ENCODE results near the gene NBAS.

Gene NBAS

DNA sequence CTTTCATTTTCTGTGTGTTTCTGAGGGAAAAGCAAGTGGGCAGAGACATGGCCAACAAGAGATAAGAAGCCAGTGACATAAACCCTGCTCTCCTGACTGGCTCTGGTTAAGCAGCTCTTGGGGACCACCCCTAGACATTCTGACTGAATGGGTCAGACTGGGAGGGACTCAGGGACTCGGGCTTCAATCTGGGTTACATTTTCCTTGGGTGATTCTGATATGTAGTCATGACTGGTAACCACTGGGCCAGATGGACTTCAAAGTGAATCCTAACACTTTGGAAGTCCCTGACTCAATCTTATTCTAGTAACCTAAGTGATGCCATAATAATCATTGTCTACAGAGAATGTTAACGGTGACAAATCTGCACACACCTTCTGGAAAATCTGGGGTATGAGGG lies 397.8 kb downstream of the NBAS start:
- no peak for DNase-seq (ENCODE audit: low read depth)

DNA sequence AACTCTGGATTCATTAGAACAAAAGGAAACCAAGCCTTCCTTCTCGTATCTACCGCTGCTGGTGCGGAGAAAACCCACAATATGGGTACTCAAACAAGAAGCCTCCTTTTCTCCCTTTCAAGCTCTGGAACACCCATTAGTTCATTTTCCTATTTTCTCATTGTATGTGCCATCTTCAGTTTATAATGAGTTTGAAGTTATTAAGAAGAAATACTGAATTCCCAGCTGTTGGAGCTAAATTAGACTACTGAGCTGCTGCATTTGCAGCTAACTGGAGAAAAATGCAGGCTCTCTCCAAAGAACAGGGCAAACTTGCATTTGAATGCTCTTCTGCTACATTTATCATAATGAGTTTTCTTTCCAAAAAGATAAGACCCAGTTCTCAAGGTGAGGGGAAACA lies 398.5 kb downstream of the NBAS start:
- DNase-seq (ENCODE audit: low read depth) = no peak

DNA sequence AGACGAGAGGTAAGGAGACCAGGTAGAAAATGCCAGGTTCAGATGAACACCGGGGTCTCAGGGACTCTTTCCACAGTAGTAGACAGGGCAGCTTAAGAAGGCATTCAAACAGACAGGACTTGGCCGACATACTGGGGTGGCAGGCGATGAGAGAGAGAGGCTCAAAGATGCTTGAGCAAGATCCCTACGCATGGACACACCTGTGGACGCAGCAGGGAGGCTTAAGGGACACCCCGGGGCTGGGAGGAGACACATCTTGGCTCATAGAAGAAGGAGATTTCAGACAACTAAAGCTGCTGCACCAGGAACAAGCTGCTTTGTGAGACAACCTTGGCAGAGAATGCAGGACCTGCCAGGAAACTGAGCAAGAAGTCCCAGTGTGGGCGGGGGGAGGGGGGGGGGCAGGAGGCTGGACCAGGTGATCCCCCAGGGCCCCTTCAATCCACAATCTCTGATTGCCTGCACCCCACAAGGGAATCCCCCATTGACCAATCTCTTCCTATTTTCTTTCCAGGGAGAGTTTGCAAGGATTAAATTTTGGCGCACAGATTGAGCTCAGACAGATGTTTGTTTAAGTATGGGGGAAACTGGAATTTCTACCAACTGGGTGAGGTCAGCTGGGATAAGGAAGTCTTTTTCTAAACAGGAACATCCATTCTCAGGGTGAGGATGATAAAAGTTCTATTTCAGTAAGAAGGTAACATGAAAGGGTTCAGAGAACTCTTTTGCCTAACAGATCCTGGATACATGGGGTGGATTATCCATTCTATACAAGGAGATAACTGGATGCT lies 400.7 kb downstream of the NBAS start:
- no peak for DNase-seq (ENCODE audit: low read depth)

DNA sequence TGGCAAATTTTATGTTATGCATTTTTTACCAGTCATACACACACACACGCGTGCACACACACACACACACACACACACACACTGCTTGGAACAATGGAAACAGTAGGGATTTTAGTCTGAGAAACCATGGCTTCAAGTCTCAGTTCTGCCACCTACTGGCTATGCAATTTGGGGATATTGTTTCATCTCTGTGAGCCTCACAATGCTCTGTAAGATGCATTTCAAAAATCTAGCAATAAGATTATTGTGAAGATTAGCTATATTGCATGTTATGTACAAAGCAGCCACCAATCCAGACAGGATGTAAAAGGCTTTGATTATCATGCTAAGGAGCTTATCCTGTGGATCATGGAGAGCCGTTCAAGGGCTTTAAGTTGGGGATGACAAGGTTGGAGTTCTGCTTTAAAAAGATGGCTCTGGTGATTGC lies 401.4 kb downstream of the NBAS start:
- no peak for DNase-seq (ENCODE audit: low read depth)

DNA sequence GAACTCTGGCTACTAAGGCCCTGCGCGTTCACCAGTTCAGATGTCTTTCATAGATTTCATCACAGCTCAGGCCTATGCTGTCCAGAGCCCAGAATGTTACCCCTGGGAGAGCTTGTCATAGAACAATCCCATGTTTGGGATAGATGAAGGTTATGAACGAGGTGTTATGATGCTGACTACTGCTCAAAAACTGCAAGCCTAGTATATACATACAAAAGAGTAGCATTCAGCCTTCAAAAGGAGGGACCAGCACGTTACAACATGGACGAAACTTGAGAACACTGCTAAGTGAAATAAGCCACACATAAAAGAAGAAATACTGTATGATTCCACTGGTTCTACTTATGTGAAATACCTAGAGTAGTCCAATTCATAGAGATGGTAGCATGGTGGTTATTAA lies 401.9 kb downstream of the NBAS start:
- DNase-seq (ENCODE audit: low read depth) = no peak

DNA sequence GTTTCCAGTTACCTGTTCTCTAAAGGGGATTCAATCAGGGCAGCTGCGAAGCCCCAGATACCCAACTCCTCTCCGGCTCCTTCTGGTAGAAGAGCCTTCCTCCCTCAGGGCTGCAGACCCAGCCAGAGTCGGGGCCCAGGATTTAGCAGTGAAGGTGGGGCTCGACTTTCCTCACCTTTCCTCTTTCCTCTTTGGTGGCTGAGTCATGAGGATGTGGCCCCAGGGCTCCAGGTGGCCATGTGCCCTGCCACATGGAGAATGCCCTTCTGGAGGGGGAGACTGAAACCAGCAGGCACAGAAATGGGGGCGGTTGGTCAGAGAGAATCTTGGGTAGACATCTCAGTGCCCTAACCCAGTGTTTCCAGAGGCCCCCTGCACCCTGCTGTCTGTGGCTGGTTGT lies 402.6 kb downstream of the NBAS start:
- DNase-seq (ENCODE audit: low read depth) = no peak

DNA sequence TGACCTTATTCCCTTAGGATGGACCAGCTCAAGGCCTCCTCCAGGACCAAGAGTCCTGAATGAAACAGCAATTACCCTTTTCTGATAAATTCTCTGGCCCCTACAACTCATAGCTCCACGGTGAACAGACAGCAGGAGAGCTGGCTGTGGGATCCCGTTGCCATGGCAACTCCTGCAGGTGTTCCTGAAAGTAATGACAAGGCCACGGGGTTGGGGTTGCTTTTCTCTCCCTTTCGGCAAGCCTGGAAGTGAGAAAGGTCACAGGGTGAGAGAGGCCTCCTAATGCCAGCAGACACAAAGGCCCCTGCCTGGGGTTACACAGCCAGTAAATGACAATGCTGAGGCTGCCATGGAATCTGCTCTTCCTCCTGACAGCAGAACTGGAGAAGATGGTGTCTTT lies 403.0 kb downstream of the NBAS start:
- no peak for DNase-seq (ENCODE audit: low read depth)

DNA sequence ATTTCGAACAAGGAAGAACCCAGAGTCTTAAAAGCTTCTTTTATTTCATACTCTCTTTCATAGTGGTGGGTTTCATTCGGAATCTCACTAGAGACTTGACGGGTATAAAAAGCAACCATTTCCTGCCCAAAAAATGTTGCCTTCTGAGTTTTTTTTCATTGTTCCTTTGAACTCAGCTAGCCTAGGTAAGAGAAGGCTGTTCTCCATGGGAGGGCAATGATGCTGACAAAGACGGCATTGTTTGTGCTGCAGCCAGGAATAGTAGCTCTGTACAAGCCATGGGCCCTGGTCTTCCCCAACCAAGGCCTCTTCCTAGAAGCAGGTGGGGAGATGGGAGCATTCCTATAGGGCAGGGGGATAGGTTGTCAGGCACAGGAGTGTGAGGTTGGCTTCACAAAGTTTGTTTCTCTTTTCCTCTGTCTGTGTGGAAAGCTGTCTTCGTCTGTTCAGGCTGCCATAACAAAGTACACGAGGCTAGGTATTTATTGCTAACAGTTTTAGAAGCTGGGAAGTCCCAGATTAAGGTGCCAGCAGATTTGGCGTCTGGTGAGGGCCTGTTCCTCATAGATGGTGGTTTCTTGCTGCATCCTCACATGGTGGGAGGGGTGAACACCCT lies 405.1 kb downstream of the NBAS start:
- no peak for DNase-seq (ENCODE audit: low read depth)

DNA sequence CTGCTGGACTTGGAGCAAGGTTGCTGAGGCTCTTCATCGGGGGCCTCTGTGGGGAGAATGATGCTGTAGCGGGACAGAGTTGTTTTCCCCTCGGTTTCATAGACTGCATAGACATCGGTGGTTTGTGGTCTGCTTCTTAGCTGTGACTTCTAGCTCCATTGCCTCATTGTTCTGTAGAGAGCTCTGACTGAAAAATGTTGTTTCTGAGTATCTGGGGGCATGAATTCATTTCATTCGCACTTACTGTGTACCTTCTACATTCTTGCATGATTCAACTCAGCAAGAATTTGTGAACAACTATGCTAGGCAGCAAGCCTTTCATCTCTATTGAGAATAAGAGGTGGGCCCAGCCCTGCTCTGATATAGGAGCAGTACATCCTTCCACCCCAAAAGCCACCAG lies 406.8 kb downstream of the NBAS start:
- no peak for DNase-seq (ENCODE audit: low read depth)

DNA sequence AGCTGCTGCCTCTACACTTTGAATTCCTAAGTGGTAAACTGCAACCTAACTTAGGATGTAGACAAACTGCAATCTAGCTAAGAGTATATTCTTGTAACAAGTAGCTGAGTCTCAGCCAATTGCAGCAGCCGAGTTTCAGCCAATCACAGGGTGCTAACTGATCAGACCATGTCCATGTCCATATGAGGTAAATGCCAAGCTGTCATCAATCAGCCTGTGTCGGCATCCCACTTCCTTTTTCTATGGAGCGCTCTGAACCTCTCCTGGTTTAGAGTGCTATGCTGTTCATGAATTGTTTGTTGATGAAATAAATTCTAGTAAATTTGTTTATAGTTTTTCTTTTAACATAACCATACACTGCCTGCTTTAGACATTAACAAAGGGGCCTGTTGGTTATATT lies 408.8 kb downstream of the NBAS start:
- DNase-seq (ENCODE audit: low read depth) = no peak

DNA sequence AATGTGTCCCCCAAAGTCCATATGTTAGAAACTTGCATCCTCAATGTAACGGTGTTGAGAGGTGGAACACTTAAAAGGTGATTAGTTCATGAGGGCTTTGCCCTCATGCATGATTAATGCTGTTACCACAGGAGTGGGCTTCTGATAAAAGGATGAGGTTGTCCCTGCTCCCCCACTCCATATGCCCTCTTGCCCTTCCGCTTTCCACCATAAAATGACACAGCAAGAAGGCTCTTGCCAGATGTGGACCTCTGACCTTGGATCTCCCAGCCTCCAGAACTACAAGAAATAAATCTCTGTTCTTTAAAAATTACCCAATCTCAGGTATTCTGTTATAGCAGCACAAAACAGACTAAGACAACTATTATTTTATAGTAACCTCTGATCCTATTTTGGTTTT lies 412.1 kb downstream of the NBAS start:
- no peak for DNase-seq (ENCODE audit: low read depth)

DNA sequence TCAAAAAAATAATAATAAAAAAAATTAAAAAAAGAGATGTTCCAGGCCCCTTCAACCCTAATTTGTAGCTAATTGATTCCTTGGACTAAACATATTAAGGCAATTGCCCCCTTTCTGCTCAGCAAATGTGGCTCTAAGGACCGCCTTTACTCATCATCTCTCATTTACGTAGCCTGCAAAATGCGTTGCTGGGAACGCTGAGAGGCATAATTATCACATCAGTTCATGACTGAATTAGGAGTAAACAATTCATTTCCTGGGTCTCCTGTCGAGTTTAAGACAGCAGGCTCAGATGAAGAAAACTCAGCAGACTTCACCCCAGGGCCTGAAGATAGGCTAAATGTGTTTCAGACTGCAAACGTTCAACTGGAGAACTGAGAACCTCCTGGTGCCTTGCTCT lies 413.5 kb downstream of the NBAS start:
- no peak for DNase-seq (ENCODE audit: low read depth)

DNA sequence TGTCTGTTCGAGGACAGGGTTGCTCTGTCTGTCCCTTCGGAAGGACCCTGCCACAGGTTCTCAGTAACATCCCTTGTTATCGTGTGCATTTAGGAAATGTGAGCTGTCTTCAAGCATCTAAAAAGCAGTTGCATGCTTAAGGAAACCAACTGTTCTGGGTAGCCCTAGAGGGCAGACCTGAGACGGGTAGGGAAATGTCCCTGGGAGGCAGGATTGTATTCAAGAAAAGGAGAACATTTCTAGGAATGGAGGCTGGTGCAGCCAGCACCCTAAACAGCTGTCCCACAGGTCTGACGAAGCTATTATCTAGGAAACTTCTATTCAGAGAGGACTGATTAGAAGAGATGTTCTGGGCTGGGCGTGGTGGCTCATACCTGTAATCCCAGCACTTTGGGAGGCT lies 414.2 kb downstream of the NBAS start:
- no peak for DNase-seq (ENCODE audit: low read depth)

DNA sequence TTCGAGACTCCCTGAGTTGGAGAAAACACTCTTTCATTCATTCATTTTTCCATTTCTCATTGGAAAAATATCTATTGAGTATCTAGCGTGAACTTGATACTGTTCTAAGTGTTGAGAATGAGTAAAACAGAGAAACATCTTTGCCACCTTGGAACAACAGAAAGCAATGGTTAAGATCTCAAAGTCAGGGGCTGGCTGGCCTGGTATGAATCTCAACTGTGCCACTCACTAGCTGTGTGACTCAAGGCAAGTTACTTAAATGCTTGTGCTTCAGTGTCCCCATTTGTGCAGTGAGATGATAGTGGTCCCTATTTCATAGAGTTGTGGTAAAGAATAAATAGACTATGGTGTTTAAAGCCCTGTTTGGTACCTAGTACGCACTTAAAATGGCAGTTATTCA lies 415.2 kb downstream of the NBAS start:
- DNase-seq (ENCODE audit: low read depth) = no peak

DNA sequence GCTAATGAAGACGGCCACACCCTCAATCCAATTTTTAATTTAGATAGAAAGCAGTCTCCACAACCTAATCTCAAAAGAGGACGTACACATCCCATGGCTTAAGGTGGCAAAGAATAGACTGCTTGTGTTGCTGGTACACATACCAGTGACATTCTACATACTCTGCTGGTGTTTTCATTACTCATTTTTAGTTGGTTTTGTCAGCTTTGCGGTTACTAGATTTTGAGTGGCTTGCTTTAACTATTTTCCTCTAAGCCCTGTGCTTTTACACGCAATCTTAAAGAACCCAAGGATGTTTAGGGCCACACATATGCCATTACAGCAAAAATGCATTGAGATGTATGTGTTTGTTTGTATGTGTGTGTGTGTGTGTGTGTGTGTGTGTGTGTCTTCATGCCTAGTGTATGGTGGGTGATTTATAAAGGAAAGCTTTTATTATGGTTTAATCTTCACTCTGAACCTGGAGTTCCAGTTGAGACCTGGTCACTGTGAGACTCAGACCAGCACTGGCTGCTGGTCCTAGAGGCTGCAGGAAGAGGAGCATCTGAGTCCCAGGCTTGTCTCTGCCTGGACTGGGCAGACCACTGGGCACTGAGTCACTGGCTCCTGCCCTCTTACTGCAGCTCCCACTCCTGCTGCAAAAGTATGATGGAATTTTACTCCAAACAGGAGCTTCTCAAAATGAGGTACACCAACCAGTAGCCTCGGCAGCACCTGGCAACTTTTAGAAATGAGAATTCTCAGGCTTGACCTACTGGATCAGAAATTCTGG lies 415.9 kb downstream of the NBAS start:
- no peak for DNase-seq (ENCODE audit: low read depth)

DNA sequence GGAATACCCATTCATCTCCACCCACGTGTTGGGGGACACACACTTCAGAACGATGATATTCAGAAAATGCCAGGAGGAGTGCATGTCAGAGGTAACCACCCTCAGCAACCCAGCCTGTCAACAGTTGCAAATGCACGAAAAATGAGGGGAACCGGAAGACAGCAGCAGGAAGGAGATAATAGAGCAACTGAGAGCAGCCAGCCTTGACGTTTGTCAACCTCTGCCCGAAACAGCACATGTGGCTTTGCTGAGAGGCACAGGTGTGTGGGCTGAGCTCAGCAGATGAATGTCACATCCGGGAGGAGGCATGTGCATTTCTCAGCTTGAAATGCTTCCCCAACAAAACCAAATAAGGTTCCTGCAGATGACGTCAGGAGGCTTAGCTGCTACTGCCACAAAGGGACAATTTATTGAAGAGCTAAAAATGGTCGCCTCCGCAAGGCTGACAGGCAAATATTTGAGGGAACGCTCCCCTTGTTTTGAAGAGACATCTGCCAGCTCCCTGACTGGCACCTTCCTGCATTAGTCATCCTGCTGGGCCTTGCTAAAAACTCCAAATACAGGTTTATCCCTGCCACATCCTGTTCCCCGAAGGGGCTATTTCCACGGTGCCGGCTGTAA lies 419.0 kb downstream of the NBAS start:
- peak; percentile 45 for DNase-seq (ENCODE audit: low read depth)

DNA sequence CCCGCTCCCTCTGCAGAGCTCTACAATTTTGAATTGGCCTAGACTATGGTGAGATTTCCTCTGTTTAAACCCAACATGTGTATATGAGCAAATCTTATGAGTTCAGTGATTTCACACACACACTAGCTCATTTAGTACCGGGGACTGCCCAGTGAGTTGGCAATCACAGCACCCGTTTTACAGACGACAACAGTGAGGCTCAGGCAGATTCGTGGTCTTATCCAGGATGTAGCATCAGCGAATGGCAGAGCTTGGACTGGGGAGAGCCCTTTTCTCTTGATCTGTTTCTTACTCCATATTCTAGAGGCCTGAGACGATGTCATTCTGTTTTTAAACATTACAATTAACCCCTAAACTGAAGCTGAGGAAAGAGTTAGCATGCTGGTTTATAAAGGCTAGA lies 419.9 kb downstream of the NBAS start:
- no peak for DNase-seq (ENCODE audit: low read depth)

DNA sequence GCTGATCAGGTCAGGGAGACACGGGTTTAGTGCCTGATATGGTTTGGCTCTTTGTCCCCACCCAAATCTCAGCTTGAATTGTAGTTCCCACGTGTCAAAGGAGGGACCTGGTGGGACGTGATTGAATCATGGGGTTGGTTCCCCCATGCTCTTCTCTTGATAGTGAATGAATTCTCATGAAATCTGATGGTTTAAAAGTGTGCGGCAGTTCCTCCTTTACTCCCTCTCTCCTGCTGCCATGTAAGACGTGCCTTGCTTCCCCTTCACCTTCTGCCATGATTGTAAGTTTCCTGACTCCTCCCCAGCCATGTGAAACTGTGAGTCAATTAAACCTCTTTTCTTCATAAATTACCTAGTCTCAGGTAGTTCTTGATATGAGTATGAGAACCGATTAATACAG lies 424.5 kb downstream of the NBAS start:
- DNase-seq (ENCODE audit: low read depth) = no peak

DNA sequence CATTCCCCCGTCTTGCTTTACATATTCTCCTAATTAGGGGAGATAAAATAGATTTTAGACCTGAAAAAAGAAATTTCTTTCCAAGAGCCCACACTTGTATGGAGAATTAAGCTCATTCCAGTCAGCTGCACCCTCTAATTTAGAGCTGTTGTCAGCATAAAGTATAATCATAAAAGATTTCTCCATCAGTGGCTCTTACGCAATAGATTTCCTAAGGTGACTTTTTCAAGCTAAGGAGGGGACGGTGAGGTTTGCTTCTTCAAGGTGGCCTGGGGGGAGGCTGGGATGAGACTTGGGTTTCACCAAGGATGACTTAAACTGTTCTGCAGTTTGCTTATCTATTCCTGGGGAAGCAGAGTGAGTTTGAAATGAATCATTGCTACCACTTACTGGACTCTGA lies 426.2 kb downstream of the NBAS start:
- DNase-seq (ENCODE audit: low read depth) = no peak

DNA sequence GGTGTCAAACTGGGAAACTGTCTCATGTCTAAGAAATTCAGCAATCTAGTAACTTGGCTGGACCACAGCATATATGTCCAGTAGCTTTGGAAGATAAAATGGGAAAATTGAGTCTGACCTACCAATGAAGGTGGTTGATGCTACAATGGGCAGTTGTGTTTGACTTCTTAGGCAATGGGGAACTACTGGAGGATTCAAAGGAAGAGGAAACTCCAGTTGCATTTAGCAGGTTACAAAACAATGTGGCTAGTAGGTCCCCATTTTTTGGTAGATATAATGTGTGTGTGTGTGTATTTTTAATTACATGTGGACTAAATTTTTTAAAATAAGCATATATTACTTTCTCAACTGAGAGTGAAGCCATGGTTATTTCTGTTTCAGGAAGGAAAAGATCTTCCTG lies 427.7 kb downstream of the NBAS start:
- DNase-seq (ENCODE audit: low read depth) = no peak

DNA sequence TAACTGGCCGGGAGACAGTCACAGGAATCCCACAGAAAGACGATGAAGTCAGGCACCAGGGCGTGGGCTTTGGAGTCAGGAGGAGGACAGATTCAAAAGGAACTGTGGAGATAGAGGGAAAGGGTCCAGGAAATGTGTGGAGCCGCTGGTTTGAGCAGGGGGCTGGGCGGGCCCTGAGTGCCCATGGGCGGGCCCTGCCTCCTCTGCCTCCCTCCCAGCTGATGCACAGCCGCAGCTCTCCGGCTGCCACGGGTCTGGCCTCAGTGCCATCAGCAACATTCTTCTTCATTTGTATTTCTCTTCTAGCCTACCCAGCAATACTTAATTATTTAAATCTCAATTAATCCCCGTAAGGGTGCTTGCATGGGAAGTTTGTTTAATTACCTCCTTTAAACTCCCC lies 432.3 kb downstream of the NBAS start:
- DNase-seq (ENCODE audit: low read depth) = no peak

DNA sequence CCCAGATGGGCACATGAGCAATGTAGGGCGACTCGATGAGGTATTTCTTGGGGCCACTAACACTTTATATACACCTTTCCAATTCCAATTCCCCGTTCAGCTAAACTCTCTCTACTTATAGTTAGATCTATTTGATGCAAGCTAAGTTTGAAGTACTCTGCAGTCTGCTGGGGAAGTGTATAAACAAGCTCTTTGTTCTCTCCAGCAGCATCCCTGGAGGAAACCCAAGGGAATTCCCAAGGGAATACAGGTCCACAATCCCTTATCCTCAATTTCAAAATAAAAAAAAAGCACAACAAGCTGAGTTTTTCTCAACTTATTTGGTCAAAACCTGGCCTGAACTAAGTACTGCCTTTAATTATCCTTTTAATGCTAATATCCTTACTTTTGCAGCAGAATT lies 433.3 kb downstream of the NBAS start:
- no peak for DNase-seq (ENCODE audit: low read depth)

DNA sequence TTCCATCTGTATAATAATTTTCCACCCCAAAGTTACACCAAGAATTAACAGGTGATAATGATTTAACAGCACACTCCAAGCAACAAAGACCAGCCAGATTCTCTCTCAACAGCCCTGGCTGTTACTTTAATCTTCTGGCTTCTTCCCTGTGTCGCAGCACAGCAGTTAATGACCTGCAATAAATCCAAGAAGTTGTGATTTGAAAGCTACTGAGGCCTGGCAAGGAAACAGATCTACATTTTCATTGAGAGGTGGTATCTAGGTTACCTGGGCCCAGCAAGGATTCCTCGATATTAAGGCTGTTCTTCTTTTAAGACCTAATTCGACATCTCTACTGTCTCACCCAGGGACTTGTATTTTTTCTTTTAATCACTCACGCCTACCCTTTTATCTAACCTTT lies 433.8 kb downstream of the NBAS start:
- no peak for DNase-seq (ENCODE audit: low read depth)

All from stimulated activated CD8-positive, alpha-beta memory T cell treated with anti-CD3 and anti-CD28 coated beads, Interleukin-12 subunit alpha, Interleukin-12 subunit beta, amount 100 ng/mL, for 1 hour (primary cell).